Stimulated activated naive CD8-positive, alpha-beta T cell treated with anti-CD3 and anti-CD28 coated beads, Interleukin-15, Interleukin-2, amounts not matched to agents 100 U/mL and 50 U/mL, for 24 hours (primary cell): ENCODE data around the gene BID.
A peak's percentile ranks its signal among the peaks of the same experiment; 100 is the strongest.

Source experiments
- ATAC-seq: fragments of 150-1000 bp; cut with Tn5 transposase; one replicate; pipeline ENCODE4 v1.10.0; 2021
- DNase-seq: peaks from one replicate; pipeline ENCODE4 v3.0.0; 2021

The BID gene

DNA sequence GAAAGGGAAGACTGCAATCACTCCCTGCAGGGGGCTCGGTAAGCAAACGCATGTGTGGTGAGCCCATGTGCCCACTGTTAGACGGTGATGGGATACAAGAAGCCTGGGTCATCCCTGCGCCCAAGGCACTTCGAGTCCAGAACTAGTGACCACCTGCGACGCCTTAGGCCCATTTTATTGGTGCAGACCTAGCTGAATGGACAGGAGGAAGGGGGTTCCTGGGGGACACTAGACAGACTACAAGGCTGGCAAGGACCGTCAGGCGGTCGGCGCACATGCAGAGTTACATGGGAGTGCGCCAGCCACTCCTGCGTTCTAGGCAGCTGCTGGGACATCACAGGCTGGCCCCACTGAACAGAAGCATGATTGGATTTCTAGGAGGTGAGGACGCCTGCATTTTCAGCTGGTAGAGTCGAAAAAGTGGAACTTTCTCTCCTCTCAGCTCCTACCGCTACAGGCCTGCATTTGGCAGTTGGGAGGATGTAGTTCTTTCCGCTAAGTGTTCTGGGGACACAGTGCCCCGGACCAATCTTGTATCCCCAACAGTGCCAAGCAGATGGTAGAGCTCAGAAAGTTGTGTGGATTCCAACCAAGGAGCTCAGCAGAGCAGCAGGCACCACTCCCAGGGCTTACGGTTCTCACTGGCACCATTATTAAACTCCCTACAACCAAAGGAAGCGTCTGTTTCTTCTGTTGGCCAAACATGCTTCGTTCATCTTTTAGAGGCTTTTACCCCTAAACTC is 35.7 kb downstream of the BID start:
- ATAC-seq (no peak), DNase-seq (no peak)

DNA sequence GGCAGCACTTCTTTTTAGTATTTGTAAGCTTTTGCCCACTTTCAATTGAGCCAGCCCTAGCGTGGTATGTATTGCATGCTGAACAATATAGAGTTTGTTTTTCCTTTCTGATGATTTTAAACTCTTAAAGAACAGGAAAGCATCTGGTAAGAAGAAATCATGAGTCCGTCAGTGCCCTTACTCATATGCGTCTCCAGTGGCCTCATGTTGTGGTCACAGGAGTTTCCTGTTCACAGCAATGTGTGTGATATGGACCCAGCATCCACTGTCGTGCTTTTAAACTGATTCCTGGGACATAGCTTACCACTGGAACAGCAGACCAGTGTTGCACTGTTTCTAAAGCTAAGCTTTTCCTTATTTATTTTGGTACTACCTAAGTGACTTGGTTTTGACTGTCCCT is 40.1 kb downstream of the BID start:
- ATAC-seq, result peak; percentile 92
- peak; percentile 25 for DNase-seq

DNA sequence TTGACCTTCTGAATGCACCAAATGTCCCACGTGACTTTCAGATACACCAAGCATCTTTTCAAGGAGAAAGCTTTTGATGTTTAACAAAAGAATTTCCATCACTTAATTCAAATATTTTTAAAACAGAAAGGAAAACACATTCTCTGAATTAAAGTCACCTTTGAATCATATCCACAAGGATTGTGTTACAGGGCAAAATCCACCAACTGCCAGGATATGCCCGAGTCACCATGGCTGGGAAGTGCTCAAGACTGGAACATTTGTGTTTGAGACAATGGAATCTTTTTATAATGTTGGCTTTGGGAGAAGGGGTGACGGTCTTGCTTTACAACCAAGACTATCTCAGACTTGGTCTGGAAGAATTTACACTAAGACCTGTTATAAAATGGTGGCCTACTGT is 40.8 kb downstream of the BID start:
- DNase-seq (no peak), ATAC-seq (no peak)

DNA sequence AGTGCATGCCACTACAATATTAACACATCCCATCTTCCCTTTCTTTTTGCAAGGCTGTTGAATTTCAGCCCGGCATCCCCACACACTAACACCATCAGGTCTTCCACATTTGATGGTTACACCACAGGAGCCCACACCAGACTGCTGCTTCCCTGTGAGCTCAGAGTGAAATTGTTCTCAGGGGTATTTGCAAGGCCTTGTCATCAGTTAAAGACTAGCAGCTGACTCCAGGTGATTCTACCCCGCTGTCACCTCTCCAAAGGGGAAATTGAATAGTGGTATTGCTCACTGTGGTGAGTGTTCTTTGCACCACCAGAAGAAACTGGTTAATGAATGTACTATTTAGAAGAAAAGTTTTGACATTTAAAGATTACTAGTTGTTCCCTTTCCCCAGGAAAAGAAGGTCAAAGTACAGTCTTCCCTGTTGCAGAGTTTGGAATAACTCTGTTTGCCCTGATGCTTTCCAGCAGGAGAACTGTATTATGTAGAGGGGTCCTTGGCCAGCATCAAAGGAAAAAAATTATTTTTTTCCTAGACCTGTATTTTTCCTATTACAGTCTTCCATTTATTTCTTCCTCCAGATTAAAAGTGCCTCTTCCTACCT is 41.9 kb downstream of the BID start:
- DNase-seq (no peak), ATAC-seq (no peak)

DNA sequence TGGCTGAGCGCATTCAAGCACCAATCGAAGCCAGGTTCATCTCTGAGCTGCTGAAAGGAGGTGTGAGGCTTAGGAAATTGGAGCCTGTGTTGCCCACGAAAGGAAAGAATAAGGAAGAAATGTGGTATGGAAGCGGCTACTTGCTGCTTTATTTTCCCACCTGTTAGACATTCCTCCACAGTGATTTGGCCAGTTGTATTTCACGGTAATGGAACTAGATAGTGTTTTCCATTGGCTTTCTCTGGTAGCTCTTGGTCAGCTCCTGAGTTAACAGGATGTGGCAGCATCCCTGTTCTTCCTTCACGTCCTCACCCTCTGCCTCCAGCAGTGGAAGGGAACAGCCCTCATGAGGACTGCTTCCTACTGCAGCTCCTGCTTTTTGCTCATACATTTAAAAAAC is 44.7 kb downstream of the BID start:
- no peak for ATAC-seq
- no peak for DNase-seq

DNA sequence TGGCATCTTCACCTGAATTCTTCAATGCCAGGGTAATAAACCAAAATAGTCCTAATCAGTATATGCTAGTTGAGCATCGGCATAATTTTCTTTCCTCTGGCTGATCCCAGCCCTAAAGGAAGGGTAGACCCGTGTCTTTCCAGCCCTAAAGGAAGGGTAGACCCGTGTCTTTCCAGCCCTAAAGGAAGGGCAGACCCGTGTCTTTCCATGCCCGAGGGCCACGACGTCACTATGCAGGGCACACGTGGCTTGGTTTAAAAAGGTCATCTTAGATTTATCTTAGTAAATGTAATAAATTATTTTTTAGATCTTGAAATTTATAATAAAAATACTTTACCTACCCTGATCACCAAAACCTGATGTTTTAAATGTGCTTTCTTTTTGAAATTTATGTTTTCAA is 45.5 kb downstream of the BID start:
- ATAC-seq, result no peak
- no peak for DNase-seq

DNA sequence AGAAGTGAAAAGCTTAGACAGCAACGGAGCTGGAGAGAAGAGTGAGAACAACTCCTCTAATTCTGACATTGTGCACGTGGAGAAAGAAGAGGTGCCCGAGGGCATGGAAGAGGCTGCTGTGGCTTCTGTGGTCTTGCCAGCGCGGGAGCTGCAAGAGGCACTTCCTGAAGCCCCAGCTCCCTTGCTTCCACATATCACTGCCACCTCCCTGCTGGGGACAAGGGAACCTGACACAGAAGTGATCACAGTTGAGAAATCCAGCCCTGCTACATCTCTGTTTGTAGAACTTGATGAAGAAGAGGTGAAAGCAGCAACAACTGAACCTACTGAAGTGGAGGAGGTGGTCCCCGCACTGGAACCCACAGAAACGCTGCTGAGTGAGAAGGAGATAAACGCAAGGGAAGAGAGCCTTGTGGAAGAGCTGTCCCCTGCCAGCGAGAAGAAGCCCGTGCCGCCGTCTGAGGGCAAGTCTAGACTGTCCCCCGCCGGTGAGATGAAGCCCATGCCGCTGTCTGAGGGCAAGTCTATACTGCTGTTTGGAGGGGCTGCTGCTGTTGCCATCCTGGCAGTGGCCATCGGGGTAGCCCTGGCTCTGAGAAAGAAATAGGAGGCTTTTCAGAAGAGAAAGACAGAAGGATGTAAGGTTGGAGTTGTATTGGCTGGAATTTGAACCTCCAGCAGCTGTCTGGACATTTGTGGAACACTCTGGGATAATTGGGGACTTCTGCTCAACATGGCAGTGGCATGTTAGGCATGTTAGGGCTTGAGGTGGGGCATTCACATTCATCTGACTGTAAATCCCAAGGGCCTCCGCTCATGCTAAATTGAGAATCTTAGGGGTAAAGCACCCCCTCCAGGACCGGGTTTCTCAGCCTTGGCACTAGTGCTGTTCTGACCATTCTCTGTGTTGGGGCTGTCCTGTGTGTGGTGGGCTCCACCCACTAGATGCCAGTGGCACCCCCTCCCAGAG is 47.1 kb downstream of the BID start:
- ATAC-seq, result peak; percentile 14
- DNase-seq, result no peak

DNA sequence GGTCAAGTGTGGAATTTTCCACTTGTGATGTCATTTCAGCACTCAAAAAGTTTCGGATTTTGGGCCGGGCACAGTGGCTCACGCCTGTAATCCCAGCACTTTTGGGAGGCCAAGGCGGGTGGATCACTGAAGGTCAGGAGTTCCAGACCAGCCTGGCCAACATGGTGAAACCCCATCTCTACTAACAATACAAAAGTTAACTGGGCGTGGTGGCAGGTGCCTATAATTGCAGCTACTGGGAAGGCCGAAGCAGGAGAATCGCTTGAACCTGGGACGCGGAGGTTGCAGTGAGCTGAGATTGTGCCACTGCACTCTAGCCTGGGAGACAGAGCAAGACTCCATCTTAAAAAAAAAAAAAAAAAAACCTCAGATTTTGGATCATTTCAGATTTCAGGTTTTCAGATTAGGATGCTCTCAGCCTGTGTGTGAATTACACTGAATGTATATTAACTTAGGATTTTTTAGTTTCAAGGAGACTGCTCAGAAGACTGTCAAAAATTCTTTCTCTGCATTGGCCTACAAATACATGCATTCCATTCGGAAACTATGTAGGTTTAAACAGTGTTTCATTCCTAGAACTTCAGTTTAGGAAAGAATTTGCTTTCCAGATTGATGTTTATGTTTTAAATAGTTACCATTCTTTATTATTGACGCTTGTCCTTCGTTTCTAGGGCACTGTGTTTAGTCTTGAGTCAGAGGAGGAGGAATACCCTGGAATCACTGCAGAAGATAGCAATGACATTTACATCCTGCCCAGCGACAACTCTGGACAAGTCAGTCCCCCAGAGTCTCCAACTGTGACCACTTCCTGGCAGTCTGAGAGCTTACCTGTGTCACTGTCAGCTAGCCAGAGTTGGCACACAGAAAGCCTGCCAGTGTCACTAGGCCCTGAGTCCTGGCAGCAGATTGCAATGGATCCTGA is 48.0 kb downstream of the BID start:
- no peak for DNase-seq
- peak; percentile 32 for ATAC-seq

DNA sequence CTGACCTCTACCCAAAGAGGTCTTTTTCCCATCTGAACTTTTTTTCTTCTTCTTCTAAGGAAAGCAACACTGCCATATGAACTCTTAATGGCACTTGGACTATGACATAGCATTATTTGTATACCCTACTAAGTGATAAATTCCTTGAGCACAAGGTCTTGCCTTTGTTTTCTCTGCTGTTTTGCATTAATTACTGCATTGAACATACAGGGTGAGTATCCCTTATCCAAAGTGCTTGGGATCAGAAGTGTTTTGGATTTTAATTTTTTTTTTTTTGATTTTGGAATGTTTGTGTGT is 48.8 kb downstream of the BID start:
- ATAC-seq (no peak), DNase-seq (no peak)

DNA sequence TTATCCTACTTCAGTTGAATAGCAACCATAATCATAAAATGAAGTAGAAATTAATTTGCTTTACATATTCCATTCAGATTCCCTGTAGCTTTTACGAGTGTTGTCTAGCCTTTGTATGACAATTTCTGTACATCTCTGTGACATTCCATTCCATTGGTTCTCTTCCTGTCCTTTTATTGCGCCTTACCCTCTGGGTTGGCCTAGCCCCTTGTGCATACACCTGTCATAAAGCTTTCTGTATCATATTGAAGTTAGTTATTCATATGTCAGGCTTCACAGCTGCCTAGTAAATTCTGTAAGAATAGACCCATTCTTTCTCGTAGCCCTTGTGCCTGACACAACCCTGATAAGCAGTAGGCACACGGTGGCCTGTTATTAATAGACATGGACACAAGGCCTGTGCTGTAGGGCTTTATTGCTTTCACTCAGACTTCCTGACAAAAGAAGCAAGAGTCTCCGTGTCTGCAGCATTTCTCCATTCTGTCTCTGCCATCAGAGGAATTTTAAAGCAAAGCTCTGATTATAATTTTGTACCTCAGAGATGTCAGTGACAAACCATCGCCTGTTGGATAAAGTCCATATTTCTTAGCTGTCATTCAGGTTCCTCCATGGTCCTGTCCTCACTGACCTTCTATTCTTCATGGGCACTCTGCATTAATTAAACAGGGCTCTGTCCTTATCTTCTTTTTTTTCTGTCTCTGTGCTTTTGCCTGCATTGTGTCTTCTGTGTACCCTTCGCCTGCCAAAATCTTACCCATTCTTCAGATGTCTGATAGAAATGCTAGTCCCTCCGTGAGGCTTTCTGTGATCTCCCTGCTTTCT is 49.4 kb downstream of the BID start:
- ATAC-seq (no peak), DNase-seq (no peak)

DNA sequence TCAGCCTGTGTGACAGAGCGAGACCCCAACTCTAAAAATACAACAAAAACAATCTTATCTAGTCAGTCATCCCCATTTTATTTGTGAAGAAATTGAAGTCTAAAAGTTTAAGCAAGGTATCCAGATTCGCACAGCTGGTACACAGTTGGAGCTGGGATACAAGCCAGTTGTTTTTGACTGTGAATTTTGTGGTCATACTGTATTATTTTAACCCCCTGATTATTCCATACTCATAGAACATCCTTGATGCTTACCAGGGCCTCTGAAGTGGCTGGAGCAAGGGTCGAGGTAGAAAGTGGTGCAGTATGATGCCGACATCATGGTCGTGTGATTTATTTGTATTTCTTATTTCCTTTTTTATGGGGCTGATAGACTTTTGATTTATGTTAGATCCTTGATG is 50.0 kb downstream of the BID start:
- DNase-seq, result no peak

DNA sequence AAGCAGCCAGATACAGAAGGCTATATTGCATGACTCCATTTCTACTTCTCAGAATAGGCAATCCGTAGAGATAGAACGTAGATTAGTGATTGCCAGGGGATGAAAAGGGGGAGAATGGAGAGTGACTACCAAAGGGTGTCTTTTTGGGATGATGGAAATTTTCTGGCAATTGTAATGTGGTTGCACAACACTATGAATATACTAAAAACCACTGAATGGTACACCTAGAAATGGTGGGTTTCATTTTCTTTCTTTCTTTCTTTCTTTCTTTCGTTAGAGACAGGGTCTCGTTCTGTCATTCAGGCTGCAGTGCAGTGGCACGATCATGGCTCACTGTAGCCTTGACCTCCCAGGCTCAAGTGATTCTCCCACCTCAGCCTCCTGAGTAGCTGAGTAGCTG is 54.4 kb downstream of the BID start:
- ATAC-seq (no peak), DNase-seq (no peak)

More for the DNA sequence above, 50.0 kb downstream of the BID start:
- ATAC-seq, result no peak

DNA sequence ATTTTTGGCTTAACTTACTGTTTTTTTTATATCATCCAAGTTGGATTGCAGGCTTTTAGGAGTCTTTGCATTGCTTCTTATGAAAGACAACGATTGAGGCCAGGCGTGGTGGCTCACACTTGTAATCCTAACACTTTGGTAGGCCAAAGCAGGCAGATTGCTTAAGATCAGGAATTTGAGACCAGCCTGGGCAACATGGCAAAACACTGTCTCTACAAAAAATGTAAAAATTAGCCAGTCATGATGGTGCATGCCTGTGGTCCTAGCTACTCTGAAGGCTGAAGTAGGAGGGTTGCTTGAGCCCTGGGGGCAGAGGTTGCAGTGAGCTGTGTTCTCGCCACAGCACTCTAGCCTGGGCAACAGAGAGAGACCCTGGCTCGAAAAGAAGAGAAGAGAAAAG is 56.6 kb downstream of the BID start:
- ATAC-seq (no peak), DNase-seq (no peak)

DNA sequence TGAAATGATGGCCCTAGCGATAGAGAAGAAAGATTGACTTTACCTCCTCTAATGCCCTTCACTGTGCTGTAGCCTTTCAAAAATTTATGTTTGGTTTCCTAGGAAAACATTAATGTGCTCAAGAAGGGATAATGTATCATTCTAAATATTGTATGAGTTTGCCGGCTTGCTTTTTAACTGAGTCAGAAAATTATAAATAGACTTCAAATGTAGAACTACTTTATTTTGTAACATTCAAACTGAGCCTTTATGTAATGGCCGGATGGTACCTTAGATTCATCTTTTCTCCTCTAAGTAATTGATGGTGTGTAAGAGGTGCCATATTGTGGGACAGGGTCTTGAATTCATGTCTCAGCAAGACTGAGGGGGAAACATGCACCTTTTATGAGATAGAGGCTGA is 57.7 kb downstream of the BID start:
- ATAC-seq, result no peak
- DNase-seq, result no peak

DNA sequence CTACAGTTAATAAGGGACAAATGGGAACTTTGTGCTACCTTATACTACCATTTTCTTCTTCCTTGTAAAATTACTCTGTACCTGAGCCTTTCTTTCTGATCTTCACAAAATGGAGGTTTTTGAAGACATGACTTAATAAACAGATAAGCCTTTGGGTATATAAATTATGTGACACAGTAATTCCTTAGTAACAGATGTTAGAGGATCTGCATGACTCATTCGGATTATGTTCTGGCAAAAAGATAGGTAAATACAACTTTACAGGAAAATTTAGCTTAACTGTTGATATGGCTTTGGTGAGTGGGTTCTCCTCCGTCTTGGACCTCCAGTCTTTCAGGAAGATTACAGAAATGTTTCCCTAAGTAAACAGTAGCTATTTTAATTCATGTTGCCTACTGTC is 61.8 kb downstream of the BID start:
- DNase-seq (no peak), ATAC-seq (no peak)

DNA sequence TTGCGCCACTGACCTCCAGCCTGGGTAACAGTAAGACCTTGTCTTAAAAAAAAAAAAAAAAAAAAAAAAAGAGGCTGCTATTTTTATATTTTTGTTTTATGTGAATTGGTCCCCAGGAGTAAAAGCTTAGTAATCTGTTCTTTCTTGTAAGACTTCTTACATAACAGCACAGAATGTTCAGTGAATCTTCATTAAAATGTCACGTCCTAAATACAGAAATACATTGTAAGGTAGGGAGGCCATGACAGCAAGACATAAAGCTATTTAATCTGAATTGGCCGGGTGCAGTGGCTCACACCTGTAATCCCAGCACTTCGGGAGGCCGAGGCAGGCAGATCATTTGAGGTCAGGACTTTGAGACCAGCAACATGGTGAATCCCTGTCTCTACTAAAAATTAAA is 64.2 kb downstream of the BID start:
- no peak for ATAC-seq
- DNase-seq, result no peak

DNA sequence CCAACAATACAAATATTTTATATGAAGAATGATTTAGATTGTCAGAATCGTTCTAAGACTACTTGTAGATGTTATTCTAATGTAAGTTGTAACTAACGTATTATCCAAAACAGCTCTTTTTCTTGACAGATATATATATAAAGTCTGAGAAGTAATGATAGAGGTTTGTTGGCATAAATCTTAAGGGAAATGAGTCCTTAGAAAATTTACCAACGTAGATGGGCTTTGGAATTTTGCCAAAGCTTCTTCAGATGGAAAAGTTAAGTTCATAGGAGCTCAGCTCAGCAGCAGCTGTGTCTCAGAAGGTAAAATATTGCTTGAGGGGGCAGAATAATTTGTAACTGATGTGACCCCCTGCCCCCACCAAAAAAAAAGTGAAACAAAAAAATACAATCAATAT is 66.7 kb downstream of the BID start:
- DNase-seq, result no peak

DNA sequence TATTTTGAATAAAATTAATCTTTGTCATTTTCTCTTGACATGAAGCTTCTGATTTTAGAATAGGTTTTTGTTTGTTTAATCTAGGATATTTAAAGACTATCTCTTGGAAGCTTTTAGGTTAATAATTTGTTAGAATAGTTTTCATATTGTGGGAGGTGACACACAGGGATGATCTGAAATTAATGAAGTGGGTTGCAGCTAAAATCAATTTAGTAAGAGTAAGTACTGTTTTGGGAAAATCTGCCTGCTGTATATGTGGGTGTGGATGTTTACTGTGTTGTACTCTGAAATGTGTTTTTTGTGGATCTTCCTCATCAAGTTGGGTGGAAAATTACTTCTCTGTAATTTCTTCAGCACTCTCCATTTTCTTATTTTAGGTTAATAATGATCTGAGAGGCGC is 67.3 kb downstream of the BID start:
- no peak for ATAC-seq
- DNase-seq, result no peak

More for the DNA sequence above, 66.7 kb downstream of the BID start:
- no peak for ATAC-seq

DNA sequence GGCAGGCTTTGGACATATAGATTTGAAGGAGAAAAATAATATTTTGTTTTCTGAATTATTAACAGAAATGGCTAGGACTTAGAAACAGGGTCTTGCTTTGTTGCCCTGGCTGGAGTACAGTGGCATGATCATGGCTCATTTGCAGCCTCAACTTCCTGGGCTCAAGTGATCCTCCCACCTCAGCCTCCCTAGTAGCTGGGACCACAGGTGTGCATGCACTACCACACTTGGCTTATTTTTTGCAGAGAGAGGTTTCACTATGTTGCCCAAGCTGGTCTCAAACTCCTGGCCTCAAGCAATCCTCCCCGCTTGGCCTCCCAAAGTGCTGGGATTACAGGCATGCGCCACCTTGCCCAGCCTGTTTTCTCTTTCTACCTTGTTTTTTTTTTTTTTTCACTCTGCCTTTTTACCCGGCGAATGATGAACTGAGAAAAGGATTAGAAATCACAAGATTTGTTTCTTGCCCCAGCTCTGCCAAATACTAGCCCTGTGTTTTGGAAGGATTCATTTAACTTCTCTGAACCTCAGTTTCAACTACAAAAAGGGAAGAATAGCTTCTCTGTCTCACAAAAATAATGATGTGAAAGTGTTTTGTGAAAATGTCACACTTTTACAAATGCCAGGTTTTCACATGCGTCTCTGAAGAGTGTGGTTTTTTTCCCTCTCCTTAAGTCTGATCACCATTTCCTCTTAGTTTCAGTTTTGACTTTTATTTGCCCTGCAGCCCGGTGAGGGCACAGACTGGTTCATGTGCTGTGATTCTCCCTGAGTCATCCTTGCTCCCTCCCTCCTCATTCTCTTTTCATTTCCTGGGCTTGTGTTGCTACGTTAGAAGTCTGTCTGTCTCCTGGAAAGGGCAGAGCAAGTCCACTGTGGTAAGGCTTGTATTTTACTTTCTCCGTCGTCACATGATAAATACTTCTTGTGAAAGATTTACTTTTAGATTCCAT is 68.0 kb downstream of the BID start:
- peak; percentile 43 for DNase-seq
- peak; percentile 99 for ATAC-seq

DNA sequence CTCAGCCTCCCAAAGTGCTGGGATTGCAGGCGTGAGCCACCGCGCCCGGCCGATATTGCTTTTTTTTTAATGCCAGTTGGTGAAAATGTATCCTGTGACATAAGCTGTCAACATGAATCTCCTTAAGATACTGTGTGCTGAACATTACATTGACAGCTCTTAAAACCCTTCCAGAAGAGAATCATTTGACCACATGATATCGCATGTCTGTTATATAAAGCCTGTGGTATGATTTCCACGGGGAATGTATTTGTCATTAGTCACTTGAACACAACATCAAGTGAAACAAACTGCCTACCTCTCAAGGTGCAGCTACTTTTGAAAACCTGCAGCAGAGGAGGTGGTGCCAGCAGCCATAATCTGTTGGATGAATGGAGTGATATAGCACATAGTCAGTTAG is 68.7 kb downstream of the BID start:
- DNase-seq (no peak), ATAC-seq (no peak)
